GM19324 (cell line): ENCODE measurements around the gene CELF6.

ENCODE experiments used
- ATAC-seq: cut with Tn5 transposase; IDR thresholded peaks from one replicate; pipeline ENCODE4 v1.9.1; 2021; ENCODE audit warnings: mild to moderate bottlenecking, moderate library complexity; ENCODE audit not compliant: unreplicated experiment, low FRiP score

The CELF6 gene

DNA sequence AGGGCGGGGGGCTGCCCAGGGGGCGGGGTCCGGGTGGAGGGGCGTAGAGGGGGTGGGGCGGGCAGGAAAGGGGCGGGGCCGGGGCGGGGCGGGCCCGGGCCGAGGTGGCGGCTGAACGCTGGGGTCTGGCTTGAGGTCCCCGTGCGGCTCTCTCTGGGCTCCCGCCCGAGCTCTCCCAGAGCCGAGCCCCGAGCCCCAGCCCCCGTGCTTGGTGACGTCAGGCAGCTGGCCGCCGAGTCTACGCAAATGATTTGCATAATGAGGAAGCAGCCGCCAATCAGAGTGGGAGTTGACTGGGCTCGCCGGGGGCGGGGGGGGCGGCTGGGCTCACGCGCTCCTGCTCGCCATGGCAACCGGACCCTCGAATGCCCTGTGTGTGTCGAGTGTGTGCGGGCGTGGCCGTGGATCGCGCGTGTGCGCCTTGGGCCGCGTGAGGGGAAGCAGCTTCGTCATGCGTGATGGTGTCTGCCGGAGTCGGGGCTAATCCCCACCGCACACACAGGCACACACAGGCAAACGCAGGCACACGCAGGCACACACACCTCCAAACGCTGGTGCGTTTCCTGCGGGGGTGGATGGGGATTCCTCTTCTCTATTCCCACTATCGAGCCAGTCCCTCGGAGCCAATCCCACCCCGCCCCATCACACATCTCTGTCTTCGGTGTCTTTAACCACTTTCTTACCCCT is at the start of gene CELF6:
CELF6 (minus strand) TSS at position 173 of the 687 bp plus-strand sequence. CDS start 283 bp downstream, outside the sequence.
- peak; percentile 65 for ATAC-seq

DNA sequence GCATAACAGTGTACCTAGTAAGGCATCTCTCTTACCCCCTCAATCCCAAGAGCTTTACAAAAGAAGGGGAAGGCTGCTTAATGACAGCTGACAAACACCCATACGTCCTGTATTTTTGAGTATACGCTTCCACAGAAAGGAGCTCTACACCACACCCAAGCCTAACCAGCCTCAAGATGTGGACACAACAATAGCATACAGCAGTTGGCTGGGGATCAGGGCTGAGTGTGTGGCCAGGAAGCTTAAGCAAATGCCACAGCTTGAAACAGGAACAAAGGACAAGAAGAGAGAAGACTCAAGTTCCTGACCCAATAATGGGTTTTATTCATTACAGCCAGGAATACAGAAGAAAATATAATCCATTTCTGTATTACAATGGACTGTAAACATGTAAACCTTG is 48.9 kb upstream of the CELF6 start:
- no peak for ATAC-seq

DNA sequence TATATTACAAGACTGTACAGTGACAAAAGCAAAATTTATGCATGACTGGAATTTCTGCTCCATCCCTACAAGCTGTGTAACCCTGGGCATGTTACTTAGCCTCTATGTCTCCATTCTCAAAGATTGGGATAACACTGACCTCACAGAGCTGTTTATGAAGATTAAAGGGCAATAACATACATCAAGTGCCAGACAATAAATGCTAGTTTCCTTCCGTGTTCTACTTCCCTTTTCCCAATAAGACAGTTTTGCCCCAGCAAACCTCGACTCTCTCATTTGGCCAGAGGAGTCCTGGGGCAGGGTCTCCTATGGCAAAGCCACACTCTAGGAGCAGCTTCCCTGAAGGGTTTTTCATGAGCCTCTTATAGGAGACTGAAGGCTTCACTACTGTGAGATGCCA is 48.4 kb upstream of the CELF6 start:
- no peak for ATAC-seq

DNA sequence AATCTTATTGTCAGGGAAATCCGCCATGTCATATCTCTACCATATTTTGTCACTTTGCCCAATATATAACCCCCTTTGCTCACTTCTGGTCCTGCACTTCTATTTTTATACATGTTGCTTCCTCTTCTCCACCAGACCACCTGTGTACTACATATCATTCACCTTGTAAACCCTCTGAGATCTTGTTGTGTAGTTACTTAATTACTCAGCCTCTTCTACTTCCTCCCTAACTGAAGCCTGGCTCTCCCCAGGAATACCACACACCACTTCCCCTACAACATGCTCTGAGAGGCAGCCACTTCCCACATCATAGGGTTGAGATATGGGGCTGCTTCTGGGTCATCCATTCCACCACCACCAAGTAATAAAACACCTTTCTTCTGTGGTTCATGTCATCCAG is 45.9 kb upstream of the CELF6 start:
- no peak for ATAC-seq

DNA sequence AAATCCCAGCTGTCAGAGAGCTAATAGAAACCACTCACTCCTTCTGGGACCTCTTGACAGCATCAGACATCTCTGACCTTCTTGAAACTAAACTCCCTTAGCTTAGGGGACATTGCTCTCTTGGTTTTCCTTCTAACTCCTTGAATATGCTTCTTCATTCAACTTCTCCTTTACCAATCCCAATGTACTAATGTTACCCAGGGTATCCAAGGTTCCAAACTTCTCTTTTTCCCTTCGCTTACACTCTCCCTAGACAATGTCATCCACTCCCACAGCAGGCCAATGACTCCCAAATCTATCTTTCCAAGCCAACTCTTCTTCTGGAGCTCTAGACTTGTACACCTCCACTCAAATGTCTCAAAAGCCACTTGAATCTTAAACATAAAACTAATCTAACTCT is 41.2 kb upstream of the CELF6 start:
- ATAC-seq, result no peak

DNA sequence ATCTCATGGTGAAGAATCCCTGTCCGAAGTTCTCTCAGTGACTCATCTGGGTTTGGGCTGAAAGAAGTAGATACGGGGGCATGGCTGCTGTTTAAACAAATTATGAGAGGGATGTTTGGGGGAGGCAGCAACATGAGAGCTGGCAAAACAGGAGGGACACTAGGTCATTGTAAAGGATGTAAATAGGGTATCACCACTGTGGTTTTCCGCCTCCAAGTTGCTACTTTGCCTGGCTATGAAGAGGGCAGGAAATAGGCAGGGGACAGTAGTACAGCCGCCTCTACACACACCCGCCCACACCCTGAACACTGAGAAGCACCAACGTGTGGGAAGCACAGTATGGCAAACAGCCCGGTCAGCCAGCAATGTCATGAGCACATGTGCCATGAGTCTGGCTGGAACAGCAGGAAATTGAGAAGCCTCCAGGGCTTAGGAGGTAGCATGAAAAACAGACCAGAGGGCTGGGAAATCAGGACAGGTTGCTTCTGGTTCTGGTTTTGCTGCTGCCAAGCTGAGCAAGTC is 38.8 kb upstream of the CELF6 start:
- no peak for ATAC-seq

DNA sequence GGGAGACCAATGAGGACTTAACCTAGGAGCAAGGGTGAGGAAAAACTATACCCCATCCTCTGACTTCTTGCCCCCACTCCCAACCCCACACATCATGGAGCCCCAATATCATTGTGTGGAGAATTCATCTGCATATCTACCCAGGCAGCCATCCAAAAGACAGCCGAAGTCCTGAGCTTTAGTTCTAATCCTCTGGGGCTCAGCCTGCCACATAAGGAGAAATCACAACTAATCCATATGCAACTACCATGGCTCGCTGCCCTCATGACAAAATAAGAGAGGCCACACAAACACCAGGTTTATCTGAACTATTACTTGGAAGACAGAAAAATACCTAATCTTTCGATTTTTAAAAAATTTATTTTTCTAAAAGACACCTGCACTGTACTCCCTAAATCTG is 38.2 kb upstream of the CELF6 start:
- ATAC-seq, result no peak

DNA sequence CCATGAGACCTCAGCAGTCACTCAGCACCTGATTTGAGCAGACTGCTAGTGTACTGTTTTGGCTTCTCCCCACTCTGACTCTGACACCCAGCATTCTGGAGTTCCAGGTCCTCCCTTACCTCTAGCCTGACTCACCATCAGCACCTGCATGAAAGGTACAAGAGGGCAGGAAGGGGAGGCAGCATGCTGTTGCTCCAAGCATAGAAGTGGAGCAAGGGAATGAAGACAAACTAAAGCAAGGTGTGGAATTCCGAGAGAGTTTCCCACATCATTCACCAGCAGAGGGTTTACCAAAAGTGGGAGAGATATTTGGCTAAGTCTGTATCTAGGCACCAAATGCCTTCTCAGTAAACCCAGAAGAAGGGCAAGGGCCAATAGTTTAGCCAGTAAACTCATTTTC is 34.5 kb upstream of the CELF6 start:
- ATAC-seq, result no peak

DNA sequence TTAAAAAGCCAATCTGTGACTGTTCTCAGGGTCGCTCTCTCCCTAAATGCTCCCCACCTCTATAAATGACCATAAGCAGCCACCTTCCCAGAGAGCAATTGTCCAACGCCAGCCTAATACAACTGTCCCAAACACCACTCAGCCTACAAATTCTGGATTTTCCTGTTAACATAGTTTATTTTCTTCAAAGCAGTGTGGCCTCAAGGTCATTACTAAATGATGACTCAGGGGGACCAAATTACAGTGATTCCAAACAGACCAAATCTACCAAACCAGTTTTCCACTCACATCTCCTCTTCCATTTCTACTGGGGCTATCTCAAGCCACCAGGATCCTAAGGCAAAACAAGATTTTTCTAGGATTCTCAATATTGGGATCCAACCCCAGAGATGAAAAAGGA is 33.3 kb upstream of the CELF6 start:
- ATAC-seq, result no peak

DNA sequence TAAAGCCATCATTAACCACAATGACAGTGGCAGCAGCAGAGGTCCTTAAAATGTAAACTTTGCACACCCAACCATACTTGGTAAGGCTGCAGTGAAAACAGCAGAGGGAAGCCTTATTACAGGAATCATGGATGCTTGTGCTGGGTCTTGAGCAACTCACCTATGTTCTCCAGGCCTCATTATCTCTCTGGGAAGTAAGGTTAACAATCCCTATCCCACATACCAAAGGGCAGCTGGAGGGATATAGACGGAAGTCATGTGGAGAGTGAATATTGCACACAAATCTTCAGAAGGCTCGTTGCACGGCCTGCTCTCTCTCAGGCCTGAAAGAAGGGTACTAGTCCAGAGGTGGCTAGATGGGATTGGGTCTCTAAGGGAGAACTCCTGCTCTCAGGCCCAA is 25.8 kb upstream of the CELF6 start:
- no peak for ATAC-seq

DNA sequence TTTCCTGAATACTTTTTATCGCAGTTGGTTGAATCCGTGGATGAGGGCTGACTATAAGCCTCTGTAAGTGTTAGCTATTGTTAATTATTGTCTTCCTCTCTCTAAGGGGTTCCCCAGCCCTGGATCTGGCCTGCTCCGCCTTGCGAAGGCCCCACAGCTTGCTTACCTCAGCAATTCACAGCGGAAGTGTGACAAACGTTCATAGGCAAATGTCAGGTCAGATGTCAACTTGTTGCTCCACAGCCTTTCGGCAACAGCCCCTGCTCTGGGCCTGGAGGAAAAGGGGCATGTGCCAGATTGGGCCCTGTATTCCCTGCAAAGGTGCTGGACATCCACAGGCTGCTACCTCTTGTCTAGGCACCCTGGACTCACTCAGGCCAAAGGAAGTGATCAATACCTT is 25.3 kb upstream of the CELF6 start:
- no peak for ATAC-seq

DNA sequence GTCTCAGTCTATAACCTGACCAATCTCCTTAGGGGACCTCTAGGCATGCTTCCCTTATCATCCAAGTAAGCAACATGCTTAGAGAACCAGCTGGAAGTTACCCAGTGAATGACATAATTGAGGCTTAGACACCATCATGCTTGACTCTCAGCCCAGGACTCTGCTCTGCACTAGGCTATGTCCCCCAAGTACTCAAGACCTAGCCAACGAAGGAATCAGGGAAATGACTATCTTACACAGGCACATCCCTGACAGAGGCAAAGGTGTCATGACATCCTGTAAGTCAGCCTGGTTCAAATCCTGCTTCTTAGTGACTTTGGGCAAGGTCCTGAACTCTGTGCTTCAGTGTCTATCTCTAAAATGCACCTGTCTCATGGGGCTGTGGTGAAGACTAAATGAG is 24.6 kb upstream of the CELF6 start:
- ATAC-seq, result no peak

DNA sequence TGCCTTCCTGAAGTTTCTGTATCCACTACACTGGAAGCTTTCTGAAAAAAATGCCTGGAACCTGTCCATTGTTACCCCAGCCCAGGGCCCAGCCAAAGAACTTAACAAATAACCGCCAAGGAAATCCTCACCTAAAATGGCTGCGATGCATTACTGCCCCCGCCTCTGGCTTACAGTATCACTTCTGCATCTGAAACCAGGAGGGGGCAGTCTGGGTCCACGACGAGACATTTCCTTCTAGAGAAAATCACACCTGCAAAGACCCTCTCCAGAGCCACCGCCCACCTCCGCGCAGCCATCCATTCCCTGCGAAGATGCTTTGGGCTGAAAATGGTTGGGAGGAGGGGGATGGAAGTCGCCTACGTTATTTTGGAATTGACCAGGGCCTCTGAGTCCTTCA is 22.4 kb upstream of the CELF6 start:
- no peak for ATAC-seq

DNA sequence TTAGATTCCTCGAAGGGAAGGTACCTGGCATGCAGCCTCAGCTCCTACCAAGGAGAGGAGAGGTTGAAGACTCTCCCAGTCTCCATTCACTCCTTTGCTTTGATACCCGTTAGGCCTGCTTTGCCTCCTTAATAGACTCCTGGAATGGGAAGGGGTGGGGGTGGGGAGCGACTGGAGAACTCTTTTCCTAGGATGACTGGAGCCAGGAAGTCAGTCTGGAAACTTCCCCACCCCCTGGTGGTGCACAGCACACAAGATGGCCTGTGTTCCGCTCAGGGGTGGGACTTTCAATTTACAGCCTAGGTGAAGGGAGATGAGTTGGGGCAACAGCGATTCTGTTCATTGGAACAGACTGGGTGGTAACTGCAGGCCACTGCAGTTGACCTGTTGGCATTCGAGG is 21.4 kb upstream of the CELF6 start:
- ATAC-seq, result no peak

DNA sequence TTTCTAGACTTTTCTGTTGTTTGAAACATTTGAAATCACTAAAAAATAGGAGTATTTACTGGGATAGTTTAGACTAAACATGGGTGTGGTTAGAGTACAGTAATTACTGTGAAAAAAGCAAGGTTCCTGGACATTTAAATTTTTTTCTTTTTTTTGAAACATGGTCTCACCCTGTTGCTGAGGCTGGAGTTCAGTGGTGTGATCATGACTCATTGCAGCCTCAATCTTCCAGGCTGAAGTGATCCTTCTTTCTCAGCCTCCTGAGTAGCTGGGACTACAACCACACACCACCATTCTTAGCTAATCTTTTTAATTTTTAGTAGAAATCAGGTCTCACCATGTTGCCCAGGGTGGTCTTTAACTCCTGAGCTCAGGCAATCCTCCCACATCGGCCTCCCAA is 20.4 kb upstream of the CELF6 start:
- ATAC-seq, result no peak

DNA sequence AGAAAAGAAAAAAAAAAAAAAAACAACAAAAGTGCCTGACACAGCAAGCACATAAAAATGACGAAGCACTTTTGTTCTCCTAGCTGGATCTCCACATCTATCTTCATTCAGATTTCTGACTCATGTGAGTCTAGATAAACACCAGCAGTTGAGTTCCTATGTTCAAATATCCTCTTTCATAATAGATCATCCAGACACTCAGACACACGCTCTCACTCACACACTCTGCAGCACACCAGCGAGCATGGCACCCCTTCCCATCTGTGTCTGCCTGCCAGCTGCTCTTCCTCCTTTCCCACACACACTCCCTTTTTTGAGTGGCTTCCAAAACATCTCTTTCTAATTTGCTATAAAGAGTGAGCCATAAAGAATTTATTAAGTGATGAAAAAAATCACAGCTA is 19.8 kb upstream of the CELF6 start:
- ATAC-seq, result no peak

DNA sequence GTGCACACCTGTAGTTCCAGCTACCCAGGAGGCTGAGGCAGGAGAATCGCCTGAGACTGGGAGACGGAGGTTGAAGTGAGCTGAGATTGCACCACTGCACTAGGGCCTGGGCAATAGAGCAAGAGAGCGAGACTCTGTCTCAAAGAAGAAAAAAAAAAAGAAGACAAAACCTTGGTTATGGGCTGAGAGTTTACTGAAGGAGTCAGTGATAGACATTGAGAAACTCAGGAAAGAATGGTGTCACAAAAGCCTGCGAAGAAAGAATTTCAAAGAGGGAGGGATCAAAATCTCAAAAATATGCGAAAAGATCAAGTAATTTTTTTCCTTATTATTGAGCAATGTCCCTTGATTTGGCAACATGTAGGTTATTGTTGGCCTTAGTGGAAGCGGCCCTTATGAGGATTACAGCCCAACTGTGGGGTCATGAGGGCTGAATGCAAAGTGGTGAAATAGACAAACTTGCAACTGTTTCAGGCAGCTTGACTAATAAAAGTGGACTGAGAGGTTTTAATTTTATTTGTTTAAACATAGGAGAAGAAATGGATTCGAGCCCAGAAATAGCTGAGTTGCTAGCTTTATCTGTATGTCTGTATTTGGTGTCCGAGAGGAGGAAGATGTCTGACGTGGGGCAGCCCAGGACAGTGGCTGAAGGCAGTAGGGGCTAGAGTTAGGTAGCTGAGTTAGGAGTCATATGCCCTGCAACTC is 18.8 kb upstream of the CELF6 start:
- no peak for ATAC-seq

DNA sequence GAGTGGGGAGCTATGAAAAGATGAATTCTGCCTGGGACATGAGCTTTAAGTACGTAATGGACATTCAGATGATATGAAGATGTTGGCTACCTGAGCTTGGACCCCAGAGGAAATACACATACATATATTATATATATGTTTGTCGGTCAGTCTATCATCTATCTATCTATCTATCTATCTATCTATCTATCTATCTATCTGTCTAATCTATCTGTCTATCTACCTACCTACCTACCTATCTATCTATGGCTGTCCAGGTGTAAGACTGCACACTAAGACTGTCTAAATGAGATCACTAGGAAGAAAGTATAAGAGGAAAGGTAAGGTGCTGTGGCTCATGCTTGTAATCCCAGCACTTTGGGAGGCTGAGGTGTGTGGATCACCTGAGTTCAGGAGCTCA is 18.2 kb upstream of the CELF6 start:
- no peak for ATAC-seq

DNA sequence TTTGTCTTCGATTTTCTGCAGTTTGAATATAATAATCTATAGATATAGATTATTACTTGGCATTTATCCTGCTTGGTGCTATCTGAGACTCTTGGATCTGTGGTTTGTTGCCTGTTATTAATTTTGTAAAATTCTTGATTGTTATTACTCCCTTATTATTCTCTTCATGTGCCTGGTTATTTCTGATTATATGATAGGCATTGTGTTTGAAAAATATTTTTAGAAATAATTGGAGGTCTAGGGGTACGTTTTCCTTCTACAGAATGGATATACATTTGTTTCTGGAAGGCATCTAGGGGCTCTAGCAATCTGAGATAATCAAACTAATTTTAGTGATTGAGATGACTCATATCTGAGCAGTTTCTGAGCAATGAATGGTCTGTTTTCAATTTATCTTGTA is 14.9 kb upstream of the CELF6 start:
- no peak for ATAC-seq

DNA sequence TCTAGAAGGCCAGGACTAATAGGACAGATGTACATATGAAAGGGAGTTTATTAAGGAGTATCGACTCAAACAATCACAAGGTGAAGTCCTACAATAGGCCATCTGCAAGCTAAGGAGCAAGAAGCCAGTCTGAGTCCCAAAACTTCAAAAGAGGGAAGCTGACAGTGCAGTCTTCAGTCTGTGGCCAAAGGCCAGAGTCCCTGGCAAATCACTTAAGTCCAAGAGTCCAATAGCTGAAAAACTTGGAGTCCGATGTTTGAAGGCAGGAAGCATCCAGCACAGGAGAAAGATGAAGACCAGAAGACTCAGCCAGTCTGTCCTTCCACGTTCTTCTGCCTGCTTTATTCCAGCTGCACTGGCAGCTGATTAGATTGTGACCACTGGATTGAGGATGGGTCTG is 11.1 kb upstream of the CELF6 start:
- no peak for ATAC-seq

DNA sequence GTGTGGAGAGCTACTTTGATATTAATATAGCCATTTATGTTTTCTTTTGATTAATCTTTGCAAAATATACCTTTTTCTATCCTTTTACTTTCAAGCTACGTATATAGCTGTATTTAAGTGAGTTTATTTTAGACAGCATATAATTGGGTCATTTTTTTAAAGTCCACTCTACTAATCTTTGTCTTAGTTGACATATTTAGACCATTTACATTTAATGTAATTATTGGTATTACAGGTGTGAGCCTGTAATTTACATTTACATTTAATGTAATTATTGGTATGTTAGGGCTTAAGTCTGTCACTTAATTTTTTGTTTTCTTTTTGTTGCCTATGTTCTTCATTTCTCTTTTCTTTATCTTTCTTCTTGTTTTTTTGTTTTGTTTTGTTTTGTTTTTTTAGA is 3.8 kb upstream of the CELF6 start:
- no peak for ATAC-seq

DNA sequence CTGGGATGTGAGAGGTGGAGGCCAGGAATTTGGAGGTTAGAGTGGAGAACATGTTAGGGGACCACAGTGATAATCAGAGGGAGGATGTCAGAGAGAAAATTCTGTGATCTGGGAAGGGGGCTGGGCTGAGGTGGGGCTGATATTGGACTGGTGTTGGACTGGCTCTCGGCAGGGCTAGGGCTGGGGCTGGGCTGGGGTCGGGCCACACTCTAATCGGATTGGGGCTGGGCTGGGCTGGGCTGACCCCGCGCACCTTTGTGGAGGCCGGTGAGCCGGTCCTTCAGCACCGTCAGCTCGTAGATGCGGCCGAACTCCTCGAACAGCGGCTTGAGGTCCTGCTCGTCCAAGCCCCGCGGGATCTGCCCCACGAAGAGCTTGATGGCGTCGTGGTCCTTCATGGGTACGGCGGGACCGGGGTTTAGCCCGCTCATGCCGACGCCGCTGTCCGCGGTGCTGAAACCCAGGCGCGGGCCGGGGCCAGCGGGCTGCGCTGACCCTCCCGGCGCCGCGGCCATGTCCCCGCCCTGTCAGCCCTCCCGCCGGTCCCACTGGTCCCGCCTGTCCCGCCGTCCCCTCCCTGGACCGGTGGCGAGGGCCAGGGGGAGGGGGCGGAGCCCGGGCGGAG is 485 bp downstream of the CELF6 start:
- peak; percentile 9 for ATAC-seq
